ENCODE measurements around the gene PRRX2. TPM values are rescaled to one million over a fixed set of nuclear protein-coding genes. Genes with fewer than 3 reads are reported as not detected.

Gene PRRX2
- total and polyA plus RNA-seq, 2 of the 4 experiments (the other 2 are of a cell fraction), result 12.7 to 35.5 TPM

GRCh38 chr9:129731477-129732085, 66.1 kb downstream of the PRRX2 start (continued):
- TF ChIP-seq RAD21 (IDR thresholded peaks at IDR 0.05; ENCODE audit: low read length) (no peak), RCOR1 (IDR thresholded peaks at IDR 0.05; ENCODE audit: insufficient replicate concordance, low read length) (no peak), MAZ (IDR thresholded peaks at IDR 0.05; ENCODE audit: borderline replicate concordance, low read depth, low read length) (no peak), CHD1 (IDR thresholded peaks at IDR 0.05; ENCODE audit: low read depth, low read length) (no peak), POLR2A (IDR thresholded peaks at IDR 0.05; ENCODE audit: low read depth, low read length) (no peak)

GRCh38 chr9:129732100-129732499, 66.7 kb downstream of the PRRX2 start:
- in situ Hi-C loops (cut with MboI; ENCODE audit: low sequenced_read_pairs), result no loop called here
- no peak overlapping the region for H2BK20ac ChIP-seq (ENCODE audit: low read depth, low read length)
- H3K56ac ChIP-seq (ENCODE audit: extremely low read depth, insufficient read depth, low read length), result no peak overlapping the region
- DNase-seq, result no peak
- H4K91ac ChIP-seq (ENCODE audit: insufficient read depth, low read depth, low read length), result no peak overlapping the region
- H3K4ac ChIP-seq (ENCODE audit: low read depth, low read length), result no peak overlapping the region
- H3K27ac ChIP-seq (ENCODE audit: insufficient read depth, low read length), result no peak overlapping the region
- no peak overlapping the region for H2BK5ac ChIP-seq (ENCODE audit: low read depth, low read length, poor library complexity, severe bottlenecking)
- H2AFZ ChIP-seq (replicated peaks; ENCODE audit: low read length, poor library complexity), result no peak overlapping the region
- no peaks in the 10 kb centered on the region for H3K9me3 ChIP-seq (ENCODE audit: control insufficient read depth, insufficient read depth, low read length)
- no peak overlapping the region for H2AK5ac ChIP-seq (ENCODE audit: low read depth, low read length)
- no peaks in the 10 kb centered on the region; the same call in 1 of the 2 replicates for H3K27me3 ChIP-seq (ENCODE audit: control insufficient read depth, insufficient read depth, low read length)
- 37% methylated on average over 3 of the region's 10 CpGs; no CpG with 5 or more reads in 1 of the 2 experiments for WGBS, 2 experiments (ENCODE audit: extremely low coverage in 2 of 2, insufficient read length in 1 of 2)
- no peak overlapping the region for H3K18ac ChIP-seq (ENCODE audit: low read depth, low read length)
- no peak overlapping the region for H2AK9ac ChIP-seq (replicated peaks; ENCODE audit: low read depth, low read length, poor library complexity)
- BruUV-seq (replicated peaks), result no TSS peak
- H3K9ac ChIP-seq (ENCODE audit: low read depth, low read length), result no peak overlapping the region
- no peak for ATAC-seq (ENCODE audit: low read depth)
- no peak overlapping the region for H4K5ac ChIP-seq (ENCODE audit: low read depth, low read length)
- POLR2A ChIA-PET (ENCODE audit: unreplicated experiment), result no interaction called here
- H2BK15ac ChIP-seq (ENCODE audit: low read depth, low read length), result no peak overlapping the region
- no peaks in the 10 kb centered on the region for H3K79me1 ChIP-seq (ENCODE audit: low read depth in 1 of 2, low read length in 2 of 2)
- H3K36me3 ChIP-seq (ENCODE audit: control insufficient read depth, insufficient read depth, low read length), result no peaks in the 10 kb centered on the region
- intact Hi-C loops (cut with micrococcal nuclease), result no loop called here
- H3K23ac ChIP-seq (ENCODE audit: low read depth, low read length), result no peak overlapping the region
- no peak overlapping the region for H3K4me2 ChIP-seq (ENCODE audit: low read depth, low read length)
- no peaks in the 10 kb centered on the region for H4K20me1 ChIP-seq (ENCODE audit: insufficient read depth, low read length)
- H3K14ac ChIP-seq (replicated peaks; ENCODE audit: low read depth, low read length), result no peak overlapping the region
- no peaks in the 10 kb centered on the region for H3K9me1 ChIP-seq (ENCODE audit: insufficient read depth, low read length)
- dilution Hi-C loops (cut with HindIII; ENCODE audit: low sequenced_read_pairs, unreplicated experiment), result no loop called here
- no peak overlapping the region for H4K8ac ChIP-seq (ENCODE audit: low read depth in 2 of 2, low read length in 2 of 2)
- CTCF ChIA-PET, result no interaction called here
- H2BK120ac ChIP-seq (ENCODE audit: low read depth, low read length), result no peak overlapping the region
- no peaks in the 10 kb centered on the region; the same call in 1 of the 2 replicates for H3K4me1 ChIP-seq (ENCODE audit: control insufficient read depth, insufficient read depth, low read length)
- H3K4me3 ChIP-seq (ENCODE audit: insufficient read depth, low read depth, low read length), result no peak overlapping the region
- TF ChIP-seq SMC3 (IDR thresholded peaks at IDR 0.05; ENCODE audit: low read depth, low read length), result no peak
- no peak for TF ChIP-seq USF2 (IDR thresholded peaks at IDR 0.05; ENCODE audit: low read depth, low read length)
- TF ChIP-seq MXI1 (IDR thresholded peaks at IDR 0.05; ENCODE audit: borderline replicate concordance, low read depth, low read length), result no peak
- TF ChIP-seq RAD21 (IDR thresholded peaks at IDR 0.05; ENCODE audit: low read length), result no peak
- TF ChIP-seq NFE2L2 (IDR thresholded peaks at IDR 0.05; ENCODE audit: low read depth, low read length), result no peak
- TF ChIP-seq CHD1 (IDR thresholded peaks at IDR 0.05; ENCODE audit: low read depth, low read length), result no peak
- no peak for TF ChIP-seq MAFK (IDR thresholded peaks at IDR 0.05; ENCODE audit: low read depth, low read length)
- TF ChIP-seq RCOR1 (IDR thresholded peaks at IDR 0.05; ENCODE audit: insufficient replicate concordance, low read length), result no peak
- no peak for TF ChIP-seq CEBPB (IDR thresholded peaks at IDR 0.05; ENCODE audit: low read depth, low read length)
- TF ChIP-seq ELK1 (IDR thresholded peaks at IDR 0.05; ENCODE audit: borderline replicate concordance, low read depth, low read length), result no peak
- TF ChIP-seq BHLHE40 (IDR thresholded peaks at IDR 0.05; ENCODE audit: low read depth, low read length), result no peak

All from IMR-90 (cell line).